Upper lobe of right lung (tissue), 1 donor: Measurements from ENCODE around the gene TGFB1I1. TPM values are rescaled to one million over a fixed set of nuclear protein-coding genes. Genes with fewer than 3 reads are reported as not detected.

ENCODE experiments used
- ATAC-seq: fragments of 200-7000 bp; cut with Tn5 transposase; one replicate; pipeline ENCODE4 v1.9.1; 2020; ENCODE audit warnings: mild to moderate bottlenecking, moderate library complexity
- DNase-seq: peaks from one replicate; pipeline ENCODE4 v3.0.0-alpha.2; 2020
- H3K27ac ChIP-seq: fragments of 200-600 bp; one replicate; pipeline ENCODE4 v1.8.0; 2022
- H3K27me3 ChIP-seq: fragments of 200-600 bp; one replicate; pipeline ENCODE4 v1.8.0; 2022; ENCODE audit warnings: mild to moderate bottlenecking
- H3K36me3 ChIP-seq: fragments of 200-600 bp; one replicate; pipeline ENCODE4 v1.8.0; 2022
- H3K4me1 ChIP-seq: fragments of 200-600 bp; one replicate; pipeline ENCODE4 v1.8.0; 2022
- H3K4me3 ChIP-seq: fragments of 200-600 bp; one replicate; pipeline ENCODE4 v1.8.0; 2022; ENCODE audit warnings: mild to moderate bottlenecking
- H3K9me3 ChIP-seq: fragments of 200-600 bp; one replicate; pipeline ENCODE4 v1.8.0; 2022
- intact Hi-C: fragments of 100-400 bp; cut with DNase I; formaldehyde crosslinking; loops from one replicate; pipeline ENCODE4 v1.11.0; 2022
- total RNA-seq: library from RNA; stranded (reverse); fragmentation: NEBNext Ultra II Directional; extraction: Animal tissue kit (Norgen Biotek cat#: 25700); gene quantifications from one replicate; pipeline ENCODE4 v1.2.1, GENCODE V29; 2021
- TF ChIP-seq, protein P1 (sequence below): fragments of 200-600 bp; IDR thresholded peaks from one replicate; pipeline ENCODE4 v1.8.0; 2022; ENCODE audit warnings: antibody characterized with exemption
- donor health status: DM: no; HTN: yes; CAD: no; lungs with severe emphysema.

The TGFB1I1 gene
- total RNA-seq, 1 donor from 2014 or later, result 49.9 TPM

DNA sequence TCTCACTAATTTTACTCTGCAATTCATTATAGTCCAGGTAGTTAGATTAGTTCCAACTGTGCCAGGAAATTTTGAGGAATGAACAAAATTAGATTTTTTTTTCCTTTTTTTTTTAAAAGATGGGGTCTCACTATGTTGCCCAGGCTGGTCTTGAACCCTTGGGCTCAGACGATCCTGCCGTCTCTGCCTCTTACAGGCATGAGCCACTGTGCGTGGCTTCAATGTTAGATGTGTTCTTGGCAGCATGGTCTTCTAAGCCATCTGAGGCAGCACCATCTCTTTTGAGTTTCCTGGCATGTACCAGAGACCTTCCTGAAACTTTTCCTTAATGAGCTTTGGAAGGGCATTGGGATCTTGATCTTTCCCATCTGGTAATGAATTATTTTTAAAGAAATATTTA lies 53.2 kb downstream of the TGFB1I1 start:
- TF ChIP-seq, protein P1, sequence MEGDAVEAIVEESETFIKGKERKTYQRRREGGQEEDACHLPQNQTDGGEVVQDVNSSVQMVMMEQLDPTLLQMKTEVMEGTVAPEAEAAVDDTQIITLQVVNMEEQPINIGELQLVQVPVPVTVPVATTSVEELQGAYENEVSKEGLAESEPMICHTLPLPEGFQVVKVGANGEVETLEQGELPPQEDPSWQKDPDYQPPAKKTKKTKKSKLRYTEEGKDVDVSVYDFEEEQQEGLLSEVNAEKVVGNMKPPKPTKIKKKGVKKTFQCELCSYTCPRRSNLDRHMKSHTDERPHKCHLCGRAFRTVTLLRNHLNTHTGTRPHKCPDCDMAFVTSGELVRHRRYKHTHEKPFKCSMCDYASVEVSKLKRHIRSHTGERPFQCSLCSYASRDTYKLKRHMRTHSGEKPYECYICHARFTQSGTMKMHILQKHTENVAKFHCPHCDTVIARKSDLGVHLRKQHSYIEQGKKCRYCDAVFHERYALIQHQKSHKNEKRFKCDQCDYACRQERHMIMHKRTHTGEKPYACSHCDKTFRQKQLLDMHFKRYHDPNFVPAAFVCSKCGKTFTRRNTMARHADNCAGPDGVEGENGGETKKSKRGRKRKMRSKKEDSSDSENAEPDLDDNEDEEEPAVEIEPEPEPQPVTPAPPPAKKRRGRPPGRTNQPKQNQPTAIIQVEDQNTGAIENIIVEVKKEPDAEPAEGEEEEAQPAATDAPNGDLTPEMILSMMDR, result no peak
- ATAC-seq (no peak), DNase-seq (no peak)
- Histone ChIP-seq H3K27ac (no peak overlapping the region), H3K27me3 (peaks cover 6% of the 10 kb centered on the region), H3K36me3 (no peaks in the 10 kb centered on the region), H3K4me1 (no peaks in the 10 kb centered on the region), H3K9me3 (no peaks in the 10 kb centered on the region), H3K4me3 (no peak overlapping the region)
- intact Hi-C loops, result no loop called here

Other genes starting within 250 kb of the TGFB1I1 start
- gene ITGAM, start 212.2 kb upstream of the TGFB1I1 start, total RNA-seq, result 44.8 TPM
- gene ITGAX, start 117.0 kb upstream of the TGFB1I1 start, total RNA-seq, result 184 TPM
- 0.20 TPM for gene ITGAD, start 78.8 kb upstream of the TGFB1I1 start, total RNA-seq
- not detected for gene COX6A2, start 43.8 kb upstream of the TGFB1I1 start, total RNA-seq
- 0.84 TPM for gene ZNF843, start 29.4 kb upstream of the TGFB1I1 start, total RNA-seq
- 10.8 TPM for gene ARMC5, start 12.7 kb upstream of the TGFB1I1 start, total RNA-seq
- 3.1 TPM for gene SLC5A2, start 11.0 kb downstream of the TGFB1I1 start, total RNA-seq
- 62.8 TPM for gene RUSF1, start 36.2 kb downstream of the TGFB1I1 start, total RNA-seq
- not detected for gene AHSP, start 55.7 kb downstream of the TGFB1I1 start, total RNA-seq